Posterior vena cava (tissue), 2 donors: ENCODE data around the gene PLB1. TPM values are rescaled to one million over a fixed set of nuclear protein-coding genes. Genes with fewer than 3 reads are reported as not detected.

Source experiments
- DNase-seq: peaks from one replicate; pipeline ENCODE4 v3.0.0-alpha.2; 2020; ENCODE audit warnings: low spot score
- intact Hi-C, 2 donors: fragments of 100-400 bp; cut with DNase I; formaldehyde crosslinking; loops; one replicate each; pipeline versions ENCODE4 v1.14.1 to v1.14.2; 2022 to 2023
- total RNA-seq, 2 donors: library from RNA; stranded (reverse); fragmentation: NEBNext Ultra II Directional; extraction: Animal tissue kit (Norgen Biotek cat#: 25700); gene quantifications; one replicate each; pipeline ENCODE4 v1.2.1, GENCODE V29; 2021
- donor health status: DM: yes; HTN: yes; CAD: no.
- donor health status: DM: yes; HTN: yes; CAD: no.

Gene PLB1
- total RNA-seq, 2 donors from 2014 or later: 3.2 to 9.5 TPM

- intact Hi-C loops: no loop called here
- DNase-seq: no peak
Measured at GRCh38 chr2:28628506-28628905, 132.6 kb downstream of the PLB1 start.

GRCh38 chr2:28628987-28629386 lies 133.1 kb downstream of the PLB1 start:
- no peak for DNase-seq
- intact Hi-C loops: no loop called here

DNA sequence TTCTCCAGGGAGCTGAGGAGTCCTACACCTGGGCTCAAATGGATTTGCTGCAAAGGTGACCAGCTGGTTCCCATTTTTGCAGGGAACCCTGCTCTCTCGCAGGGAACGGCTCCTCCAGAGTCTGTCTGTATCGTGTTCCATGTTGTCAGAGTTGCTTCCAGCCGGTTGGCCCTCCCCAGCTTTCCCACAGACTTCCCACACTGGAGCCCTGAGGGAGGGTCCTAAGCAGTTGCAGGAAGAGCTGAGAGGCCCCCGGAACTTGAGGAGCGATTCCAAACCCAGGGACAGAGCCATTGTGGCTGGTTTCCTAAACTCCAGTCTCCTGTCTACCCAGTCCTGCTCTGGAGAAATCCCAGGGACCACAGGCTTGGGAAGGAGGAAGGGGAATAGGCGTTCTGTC lies 134.1 kb downstream of the PLB1 start:
- intact Hi-C loops: no loop called here
- DNase-seq: no peak

DNA sequence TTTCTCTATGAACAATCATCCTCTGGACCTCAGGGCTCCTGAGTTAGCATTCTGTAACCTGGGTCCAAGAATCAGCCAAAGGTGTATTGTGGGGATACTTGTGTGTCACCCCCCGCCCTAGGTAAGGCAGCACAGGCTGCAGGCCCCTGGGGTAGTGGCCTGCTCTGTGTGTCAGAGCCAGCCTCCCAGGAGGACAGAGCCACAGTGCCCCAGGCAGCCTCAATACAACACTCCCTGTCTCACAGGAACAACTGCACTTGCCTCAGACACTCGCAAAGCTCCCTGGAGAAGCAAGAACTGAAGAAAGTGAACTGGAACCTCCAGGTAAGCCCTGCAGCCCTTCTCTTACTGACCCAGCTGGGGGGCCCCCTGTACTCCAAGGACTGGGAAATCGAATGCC lies 134.5 kb downstream of the PLB1 start:
- intact Hi-C loops: no loop called here
- DNase-seq: no peak

DNA sequence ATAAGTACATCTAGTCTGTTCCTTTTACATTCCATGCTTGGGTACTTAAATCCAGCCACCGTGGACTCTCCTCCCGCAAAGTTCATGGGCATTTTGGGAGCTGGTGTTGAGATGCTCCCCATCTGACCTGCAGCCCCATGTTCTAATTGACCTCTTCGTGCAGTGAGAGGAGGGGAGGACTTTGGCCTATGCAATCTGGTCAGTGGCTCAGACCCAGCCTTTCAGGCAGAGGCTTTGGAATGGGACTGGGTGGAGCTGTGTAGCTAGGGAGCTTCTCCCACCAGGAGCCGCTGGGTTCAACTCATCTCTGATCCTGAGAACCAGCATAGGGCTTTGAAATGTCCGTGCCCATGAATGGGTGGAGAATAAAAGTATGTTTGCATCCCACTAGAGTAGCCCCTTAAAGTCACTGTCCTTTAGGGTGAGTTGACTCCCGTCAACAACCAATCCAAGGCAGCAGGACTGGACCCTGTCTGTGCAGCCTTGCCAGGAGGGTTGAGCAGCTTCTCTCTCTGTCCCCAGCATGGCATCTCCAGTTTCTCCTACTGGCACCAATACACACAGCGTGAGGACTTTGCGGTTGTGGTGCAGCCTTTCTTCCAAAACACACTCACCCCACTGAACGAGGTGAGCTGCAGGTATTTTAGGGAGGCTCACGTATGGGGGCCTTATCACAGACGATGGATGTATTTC lies 135.8 kb downstream of the PLB1 start:
- no peak for DNase-seq
- intact Hi-C loops: no loop called here

- no peak for DNase-seq
- intact Hi-C loops: no loop called here
Measured at GRCh38 chr2:28632791-28633190, 136.9 kb downstream of the PLB1 start.

- intact Hi-C loops: no loop called here
- DNase-seq: no peak
Measured at GRCh38 chr2:28633204-28633603, 137.3 kb downstream of the PLB1 start.

DNA sequence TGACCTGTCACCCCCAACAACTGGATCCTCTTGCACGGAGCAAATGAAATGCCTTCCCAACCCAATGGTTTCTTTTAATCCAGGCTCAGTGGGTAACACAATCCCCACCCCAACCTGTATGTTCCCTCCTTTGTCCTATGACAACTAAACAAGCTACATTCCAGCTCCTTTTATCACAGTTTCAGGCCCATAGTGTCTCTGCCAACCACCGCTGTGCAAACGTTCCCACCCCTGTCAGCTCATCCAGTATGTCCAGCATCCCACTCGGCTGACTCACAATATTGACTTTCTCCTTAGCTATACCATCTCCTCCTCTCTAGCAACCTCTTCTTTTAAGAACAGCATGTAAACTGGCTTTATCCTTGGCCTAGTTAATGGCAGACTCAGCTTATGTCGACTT lies 137.9 kb downstream of the PLB1 start:
- intact Hi-C loops: no loop called here
- no peak for DNase-seq

- no peak for DNase-seq
- intact Hi-C loops: no loop called here
Measured at GRCh38 chr2:28635191-28635611, 139.3 kb downstream of the PLB1 start.

GRCh38 chr2:28636491-28636890 lies 140.6 kb downstream of the PLB1 start:
- intact Hi-C loops: no loop called here
- no peak for DNase-seq

- DNase-seq: no peak
- intact Hi-C loops: no loop called here
Measured at GRCh38 chr2:28637066-28638047, 141.5 kb downstream of the PLB1 start.

- intact Hi-C loops: no loop called here
- DNase-seq: no peak
Measured at GRCh38 chr2:28638102-28638501, 142.2 kb downstream of the PLB1 start.

- intact Hi-C loops: no loop called here
- DNase-seq: no peak
Measured at GRCh38 chr2:28639092-28639691, 143.3 kb downstream of the PLB1 start.

GRCh38 chr2:28639836-28640235 lies 144.0 kb downstream of the PLB1 start:
- no peak for DNase-seq

GRCh38 chr2:28640260-28640907 lies 144.5 kb downstream of the PLB1 start:
- DNase-seq: no peak
- intact Hi-C loops: no loop called here

More at GRCh38 chr2:28639836-28640235, 144.0 kb downstream of the PLB1 start:
- intact Hi-C loops: no loop called here

DNA sequence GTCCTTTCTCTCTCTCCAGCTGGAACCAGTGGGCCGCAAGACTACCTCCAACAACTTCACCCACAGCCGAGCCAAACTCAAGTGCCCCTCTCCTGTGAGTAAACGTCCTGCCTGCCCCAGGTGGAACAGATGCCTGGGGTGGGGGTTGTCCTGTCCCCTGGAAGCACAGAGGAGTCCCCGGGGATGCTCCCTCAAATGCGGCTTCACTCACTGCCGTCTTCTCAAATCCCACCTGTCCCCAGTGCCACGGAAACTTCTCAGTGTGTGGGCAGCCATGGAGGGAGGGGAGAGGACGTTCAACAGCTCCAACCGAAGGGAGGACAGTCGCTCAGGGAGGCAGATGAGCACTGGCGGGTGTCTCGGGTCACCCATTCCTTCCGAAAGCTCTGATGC lies 145.0 kb downstream of the PLB1 start:
- no peak for DNase-seq
- intact Hi-C loops: no loop called here

DNA sequence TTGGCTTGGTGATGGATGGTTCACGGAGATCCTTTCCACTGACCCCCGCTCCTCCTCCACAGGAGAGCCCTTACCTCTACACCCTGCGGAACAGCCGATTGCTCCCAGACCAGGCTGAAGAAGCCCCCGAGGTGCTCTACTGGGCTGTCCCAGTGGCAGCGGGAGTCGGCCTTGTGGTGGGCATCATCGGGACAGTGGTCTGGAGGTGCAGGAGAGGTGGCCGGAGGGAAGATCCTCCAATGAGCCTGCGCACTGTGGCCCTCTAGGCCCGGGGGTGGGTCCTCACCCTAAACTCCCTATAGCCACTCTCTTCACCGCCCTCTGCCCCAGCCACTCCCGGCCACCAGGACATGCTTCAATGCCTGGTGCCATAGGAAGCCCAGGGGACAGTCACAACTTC lies 146.9 kb downstream of the PLB1 start:
- intact Hi-C loops: no loop called here
- no peak for DNase-seq

- no peak for DNase-seq
- intact Hi-C loops: no loop called here
Measured at GRCh38 chr2:28643327-28643726, 147.5 kb downstream of the PLB1 start.

DNA sequence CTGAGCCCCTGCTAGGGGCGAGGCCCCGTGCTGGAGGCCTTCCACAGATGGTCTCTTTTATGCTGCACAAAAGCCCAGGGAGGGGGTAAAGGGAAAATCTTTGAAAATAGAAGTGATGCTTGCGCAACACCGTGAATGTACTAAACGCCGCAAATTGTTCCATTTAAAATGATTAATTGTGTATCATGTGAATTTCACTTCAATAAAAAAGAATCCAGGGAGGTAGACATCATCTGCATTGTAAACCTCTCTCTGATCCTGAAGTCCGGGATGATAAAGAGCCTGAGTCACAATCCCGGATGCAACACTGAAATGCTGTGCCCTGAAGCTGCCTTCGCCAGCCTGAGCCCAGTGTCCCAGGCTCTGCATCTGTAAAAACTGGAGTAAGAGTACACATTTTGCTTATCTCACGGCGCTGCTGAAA lies 148.1 kb downstream of the PLB1 start:
- no peak for DNase-seq
- intact Hi-C loops: no loop called here

- intact Hi-C loops: no loop called here
- DNase-seq: no peak
Measured at GRCh38 chr2:28644760-28645159, 148.9 kb downstream of the PLB1 start.
